Measurements from ENCODE around the gene SULT1A1.

Gene SULT1A1

GRCh38 chr16:28573738-28574718 is 35.8 kb downstream of the SULT1A1 start:
- Histone ChIP-seq H3K4me2 (ENCODE audit: low read length) (no peak overlapping the region), H3K4me3 (ENCODE audit: low read length) (no peak overlapping the region), H4K20me1 (ENCODE audit: control insufficient read depth, insufficient read depth, low read depth, low read length) (no peaks in the 10 kb centered on the region), H3K9me2 (replicated peaks; ENCODE audit: control insufficient read depth, low read length) (no peaks in the 10 kb centered on the region), H3K27me3 (ENCODE audit: control insufficient read depth, low read length) (no peaks in the 10 kb centered on the region), H3K36me3 (ENCODE audit: control insufficient read depth, low read length) (no peaks in the 10 kb centered on the region), H3K27ac (ENCODE audit: low read depth, low read length) (no peak overlapping the region), H3F3A (ENCODE audit: control insufficient read depth, insufficient read depth) (no peaks in the 10 kb centered on the region), H3K79me2 (ENCODE audit: control insufficient read depth, low read length) (peaks cover 50% of the 10 kb centered on the region), H3K9me3 (ENCODE audit: control insufficient read depth, insufficient read depth, low read length) (no peaks in the 10 kb centered on the region), H3K4me1 (ENCODE audit: control insufficient read depth, low read length) (no peaks in the 10 kb centered on the region)
- TF ChIP-seq EZH2phosphoT487 (IDR thresholded peaks at IDR 0.05; ENCODE audit: borderline replicate concordance, low read length) (no peak), CTCF (IDR thresholded peaks at IDR 0.05; ENCODE audit: low read depth, low read length, poor library complexity, severe bottlenecking) (no peak)

- Histone ChIP-seq H3K36me3 (ENCODE audit: control insufficient read depth, low read length) (no peaks in the 10 kb centered on the region), H3K27me3 (ENCODE audit: control insufficient read depth, low read length) (no peaks in the 10 kb centered on the region), H3K27ac (ENCODE audit: low read depth, low read length) (no peak overlapping the region), H3K79me2 (ENCODE audit: control insufficient read depth, low read length) (peaks cover 54% of the 10 kb centered on the region), H3K4me1 (ENCODE audit: control insufficient read depth, low read length) (no peaks in the 10 kb centered on the region), H4K20me1 (ENCODE audit: control insufficient read depth, insufficient read depth, low read depth, low read length) (no peaks in the 10 kb centered on the region), H3F3A (ENCODE audit: control insufficient read depth, insufficient read depth) (no peaks in the 10 kb centered on the region), H3K9me3 (ENCODE audit: control insufficient read depth, insufficient read depth, low read length) (no peaks in the 10 kb centered on the region), H3K4me2 (ENCODE audit: low read length) (no peak overlapping the region), H3K9me2 (replicated peaks; ENCODE audit: control insufficient read depth, low read length) (no peaks in the 10 kb centered on the region), H3K4me3 (ENCODE audit: low read length) (no peak overlapping the region)
- TF ChIP-seq CTCF (IDR thresholded peaks at IDR 0.05; ENCODE audit: low read depth, low read length, poor library complexity, severe bottlenecking) (no peak), EZH2phosphoT487 (IDR thresholded peaks at IDR 0.05; ENCODE audit: borderline replicate concordance, low read length) (no peak)
Observed at GRCh38 chr16:28572696-28573510, 36.9 kb downstream of the SULT1A1 start.

GRCh38 chr16:28569968-28570752 is 39.7 kb downstream of the SULT1A1 start:
- H3K4me3 ChIP-seq (ENCODE audit: low read length): no peak overlapping the region
- H3F3A ChIP-seq (ENCODE audit: control insufficient read depth, insufficient read depth): no peaks in the 10 kb centered on the region
- peaks cover 59% of the 10 kb centered on the region for H3K79me2 ChIP-seq (ENCODE audit: control insufficient read depth, low read length)
- H4K20me1 ChIP-seq (ENCODE audit: control insufficient read depth, insufficient read depth, low read depth, low read length): no peaks in the 10 kb centered on the region
- H3K4me1 ChIP-seq (ENCODE audit: control insufficient read depth, low read length): no peaks in the 10 kb centered on the region
- H3K36me3 ChIP-seq (ENCODE audit: control insufficient read depth, low read length): peaks cover 14% of the 10 kb centered on the region
- no peak overlapping the region for H3K27ac ChIP-seq (ENCODE audit: low read depth, low read length)
- H3K9me3 ChIP-seq (ENCODE audit: control insufficient read depth, insufficient read depth, low read length): peaks cover 7% of the 10 kb centered on the region; the same call in 1 of the 2 replicates
- TF ChIP-seq EZH2phosphoT487 (IDR thresholded peaks at IDR 0.05; ENCODE audit: borderline replicate concordance, low read length) (no peak), CTCF (IDR thresholded peaks at IDR 0.05; ENCODE audit: low read depth, low read length, poor library complexity, severe bottlenecking) (no peak)
- H3K4me2 ChIP-seq (ENCODE audit: low read length): no peak overlapping the region
- no peaks in the 10 kb centered on the region for H3K27me3 ChIP-seq (ENCODE audit: control insufficient read depth, low read length)
- H3K9me2 ChIP-seq (replicated peaks; ENCODE audit: control insufficient read depth, low read length): no peaks in the 10 kb centered on the region
